HG02610 (cell line): ENCODE data around the gene DNAJC6.
A peak's percentile ranks its signal among the peaks of the same experiment; 100 is the strongest.

Source experiments
- ATAC-seq: cut with Tn5 transposase; IDR thresholded peaks from one replicate; pipeline ENCODE4 v1.9.1; 2021; ENCODE audit warnings: mild to moderate bottlenecking, moderate library complexity; ENCODE audit not compliant: unreplicated experiment

Gene DNAJC6

DNA sequence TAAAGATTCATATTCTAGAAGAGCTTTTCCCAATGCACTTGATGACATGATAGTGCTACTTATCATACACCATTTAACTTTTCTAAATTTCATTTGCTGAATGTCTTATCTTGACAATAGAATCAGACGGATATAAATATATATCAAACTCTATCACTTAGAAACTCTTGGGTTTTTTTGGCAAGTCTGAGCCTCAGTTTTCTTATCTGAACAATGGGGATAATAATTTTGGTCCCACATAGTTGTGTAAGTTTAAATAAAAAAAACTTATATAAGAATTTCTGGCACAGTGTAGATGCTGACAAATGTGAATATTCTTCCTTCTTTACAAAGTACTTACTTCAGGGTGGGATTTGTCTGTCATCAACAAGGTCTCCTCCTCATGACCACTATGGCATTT is 89.7 kb downstream of the DNAJC6 start:
- no peak for ATAC-seq

DNA sequence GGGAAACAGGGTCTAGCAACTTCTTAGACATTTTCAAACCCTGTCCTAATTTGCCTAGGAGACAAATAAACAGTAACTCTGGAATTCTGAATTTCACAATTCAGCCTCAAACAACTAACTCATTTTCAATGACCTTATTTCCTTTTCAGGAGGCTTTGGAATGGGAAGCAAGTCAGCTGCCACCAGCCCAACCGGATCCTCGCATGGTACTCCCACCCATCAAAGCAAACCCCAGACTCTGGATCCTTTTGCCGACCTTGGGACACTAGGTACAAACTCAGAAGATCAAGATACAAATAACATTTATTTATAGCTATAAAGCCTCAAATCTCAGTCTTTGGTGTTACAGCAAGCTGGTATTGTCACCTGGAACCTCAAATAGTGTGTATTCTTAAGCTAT is 92.3 kb downstream of the DNAJC6 start:
- no peak for ATAC-seq

DNA sequence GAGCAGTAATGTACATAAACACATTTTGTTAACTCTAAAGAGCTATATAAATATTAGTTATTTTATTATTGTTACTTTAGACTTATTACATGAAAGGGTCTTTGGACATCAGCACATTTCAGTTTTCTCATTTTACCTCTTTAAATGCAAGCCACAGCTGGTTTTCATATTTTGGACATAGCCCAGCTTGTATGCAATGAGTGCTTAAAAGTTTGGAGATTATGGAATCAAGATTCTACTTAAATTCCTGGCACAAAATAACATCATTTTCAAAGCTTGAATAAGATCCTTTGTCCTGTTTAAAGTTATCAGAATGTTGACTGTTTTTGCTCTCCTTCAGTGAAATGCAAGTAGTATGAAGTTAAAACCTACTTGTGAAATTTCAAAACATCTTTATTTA is 95.6 kb downstream of the DNAJC6 start:
- no peak for ATAC-seq

DNA sequence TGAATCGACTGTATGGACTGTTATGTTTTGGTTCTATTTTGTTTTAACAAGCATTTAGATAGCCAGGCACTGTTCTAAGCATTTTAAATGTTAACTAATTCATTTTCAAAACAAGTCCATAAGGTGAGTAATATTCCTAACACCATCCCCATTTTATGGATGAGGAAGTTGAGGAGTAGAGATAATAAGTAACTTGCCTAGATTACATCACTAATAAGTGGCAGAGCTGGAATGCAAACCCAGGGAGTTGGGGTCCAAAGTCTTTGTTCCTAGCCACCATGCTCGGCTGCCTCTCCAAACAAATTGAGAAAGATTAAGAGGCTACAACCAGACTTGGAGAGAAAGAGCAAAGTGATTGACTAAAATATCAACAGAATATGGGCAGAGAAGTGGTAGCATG is 98.5 kb downstream of the DNAJC6 start:
- no peak for ATAC-seq

DNA sequence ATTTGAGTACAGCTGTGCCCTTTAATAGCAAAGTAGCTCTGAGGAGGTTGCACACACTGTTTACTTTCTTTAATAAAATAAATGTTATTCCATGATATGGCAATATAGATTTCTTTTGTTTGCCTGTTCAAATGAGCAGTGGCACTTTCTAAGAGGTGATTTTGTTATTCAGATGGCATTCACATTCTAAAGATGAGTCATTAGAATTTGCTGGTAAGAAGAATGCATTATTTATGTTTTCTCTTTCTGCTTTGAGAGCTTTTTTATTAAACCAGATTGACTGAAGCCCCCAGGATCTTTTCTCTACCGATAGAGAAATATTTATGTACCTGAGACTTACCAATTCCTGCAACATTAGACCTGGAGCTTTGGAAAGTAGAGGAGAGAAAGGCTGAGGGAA is 100.0 kb downstream of the DNAJC6 start:
- ATAC-seq, result no peak

DNA sequence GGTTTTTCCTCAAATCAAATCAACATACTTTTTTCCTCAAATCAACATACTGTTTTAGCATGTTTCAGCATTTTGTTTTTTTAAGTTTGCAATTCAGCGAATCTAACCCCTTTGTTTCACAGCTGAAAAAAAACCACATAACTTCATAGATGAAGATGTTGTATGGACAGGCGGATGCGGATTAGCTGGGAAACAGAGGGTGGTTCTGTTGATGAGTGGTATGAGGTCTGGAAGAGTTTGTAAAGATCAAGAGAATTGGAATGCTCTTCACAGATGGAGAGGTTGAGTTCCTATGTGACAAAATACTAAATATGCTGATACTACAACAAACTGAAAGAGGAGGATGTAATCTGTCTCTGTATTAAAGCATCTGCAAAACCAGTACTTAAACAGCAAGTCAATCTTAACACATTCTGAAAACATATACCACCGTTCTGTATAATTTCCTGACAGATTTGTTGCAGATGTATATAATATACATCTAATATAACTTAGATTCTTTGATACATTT is 100.5 kb downstream of the DNAJC6 start:
- ATAC-seq, result no peak

DNA sequence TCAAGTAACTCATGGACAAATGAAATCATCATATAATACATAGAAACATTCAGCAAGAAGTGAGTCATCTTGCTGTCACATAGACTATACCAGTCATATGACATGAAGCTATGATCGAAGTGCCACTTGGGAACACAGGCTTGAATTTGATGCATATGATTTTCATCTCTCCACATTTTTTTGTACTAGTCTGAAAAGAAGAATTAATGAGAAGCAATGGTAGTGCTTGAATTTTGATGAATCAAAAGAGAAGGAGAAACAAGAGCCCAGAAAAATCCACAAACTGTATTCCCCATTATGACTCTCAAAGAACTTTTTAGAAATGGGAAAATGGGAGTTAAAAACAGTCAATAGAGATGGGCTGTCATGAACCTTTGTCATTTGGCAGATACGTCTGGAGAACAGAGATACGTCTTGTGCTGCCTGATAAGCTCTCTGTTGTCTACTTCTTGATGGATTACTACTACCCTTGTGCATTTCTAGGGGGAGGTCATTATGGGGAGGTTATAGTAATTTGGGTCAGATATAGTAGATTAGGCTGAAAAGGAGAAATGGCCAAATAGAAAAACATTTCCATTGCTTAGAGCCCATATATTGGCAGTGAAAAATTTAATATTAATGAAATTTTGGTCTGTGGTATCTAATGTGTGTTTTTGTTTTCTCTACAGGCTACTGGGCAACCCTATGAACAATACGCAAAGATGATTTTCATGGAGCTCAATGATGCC is 103.1 kb downstream of the DNAJC6 start:
- no peak for ATAC-seq

DNA sequence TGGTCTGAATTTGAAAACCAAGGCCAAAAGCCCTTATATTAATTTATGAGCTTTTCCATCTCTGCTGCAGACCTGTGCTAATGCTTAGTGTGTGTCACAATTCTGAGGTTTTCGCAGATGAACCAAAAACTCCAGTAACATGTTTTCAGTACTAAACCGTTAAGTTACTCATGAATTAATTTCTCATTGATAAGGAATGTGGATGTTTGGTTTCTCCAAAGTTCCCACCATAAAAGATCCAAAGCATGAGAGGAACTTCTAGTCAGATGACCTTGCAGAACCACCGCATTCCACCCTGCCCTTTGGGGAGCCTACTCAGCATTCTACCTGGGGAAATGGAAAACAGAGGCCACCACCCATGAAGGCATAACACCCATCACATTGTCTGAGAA is 103.6 kb downstream of the DNAJC6 start:
- no peak for ATAC-seq

DNA sequence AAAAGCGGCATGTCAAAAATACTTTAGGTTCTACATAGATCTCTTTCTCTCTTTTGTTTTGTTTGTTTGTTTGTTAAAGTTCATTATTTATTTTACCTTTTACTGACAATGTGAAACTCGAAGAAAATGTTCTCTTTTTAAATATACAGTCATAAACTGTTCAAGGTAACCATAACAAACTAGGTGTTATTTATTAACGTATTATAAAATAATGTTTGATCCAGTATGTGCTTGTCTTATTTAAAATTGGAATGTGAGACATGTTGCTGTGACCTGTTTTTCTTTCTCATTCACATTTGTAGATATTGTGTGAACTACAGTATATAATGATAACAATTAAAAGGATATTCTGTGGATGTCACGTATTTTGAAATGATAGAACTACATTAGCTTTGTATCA is 105.2 kb downstream of the DNAJC6 start:
- no peak for ATAC-seq

DNA sequence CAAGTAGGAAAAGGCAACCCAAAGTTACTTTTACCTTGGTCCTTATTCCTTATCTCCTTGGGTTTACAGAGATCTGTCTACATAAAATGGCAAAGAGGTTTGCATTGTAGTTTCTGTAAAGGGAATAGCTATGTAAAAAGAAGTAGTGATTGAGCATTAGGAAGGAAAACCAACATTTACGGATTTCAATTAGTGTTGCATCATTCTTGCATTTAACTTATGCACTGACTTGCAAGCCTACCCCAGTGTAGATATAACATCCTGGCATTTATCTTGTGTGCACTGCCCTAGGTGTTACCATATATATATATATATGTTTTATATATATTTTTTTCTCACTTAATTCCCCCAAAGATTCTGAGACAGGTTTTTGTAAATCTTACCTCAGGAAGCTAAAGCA is 107.4 kb downstream of the DNAJC6 start:
- ATAC-seq, result no peak

DNA sequence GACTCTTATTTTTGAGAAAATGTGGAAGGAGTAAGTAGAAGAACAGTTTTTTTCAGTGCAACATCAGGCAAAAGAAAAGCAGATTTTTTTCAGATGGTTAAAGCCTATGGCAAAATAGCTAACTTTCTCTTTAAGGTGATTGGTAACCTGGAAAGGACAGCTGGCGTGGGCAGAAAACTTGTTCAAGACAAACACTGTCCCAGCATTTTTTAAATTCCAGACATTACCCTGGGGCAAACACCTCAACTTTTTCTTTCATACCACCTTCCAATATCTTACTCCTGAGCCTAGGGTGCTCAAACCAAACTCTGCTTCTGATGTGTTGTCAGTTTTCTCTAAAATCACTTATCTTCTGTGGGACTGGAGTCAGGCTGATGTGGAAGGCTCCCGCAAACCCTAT is 108.4 kb downstream of the DNAJC6 start:
- no peak for ATAC-seq

DNA sequence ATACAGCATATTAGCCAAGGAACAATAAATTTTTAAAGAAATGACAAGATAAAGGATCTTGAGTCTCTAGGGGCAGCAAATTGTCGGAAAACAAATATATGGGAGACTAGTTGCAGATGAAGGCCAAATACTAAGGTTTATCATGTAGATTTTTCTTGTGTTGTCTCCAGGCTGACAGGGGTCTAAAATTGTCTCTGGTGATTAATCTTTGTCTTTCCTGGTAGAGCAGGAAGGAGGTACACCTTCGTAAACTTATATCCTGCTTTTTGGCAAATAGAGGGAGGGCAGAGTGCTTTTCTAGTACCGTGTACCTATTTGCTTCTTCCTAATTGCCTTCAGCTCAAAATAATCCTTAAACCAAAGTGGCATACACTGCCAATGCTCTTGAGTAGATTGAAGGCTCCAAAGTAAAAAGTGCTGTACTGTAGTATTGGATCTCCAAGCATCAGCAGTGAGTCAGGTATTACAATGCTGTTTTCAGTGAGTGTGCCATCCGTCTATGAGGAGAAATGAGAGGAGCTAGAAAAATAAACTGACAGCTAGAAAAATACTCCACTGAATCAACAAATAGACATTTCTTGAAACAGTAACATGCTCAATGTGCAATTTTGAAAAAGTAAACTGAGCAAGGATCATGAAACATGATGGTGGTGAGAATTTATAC is 109.3 kb downstream of the DNAJC6 start:
- no peak for ATAC-seq

DNA sequence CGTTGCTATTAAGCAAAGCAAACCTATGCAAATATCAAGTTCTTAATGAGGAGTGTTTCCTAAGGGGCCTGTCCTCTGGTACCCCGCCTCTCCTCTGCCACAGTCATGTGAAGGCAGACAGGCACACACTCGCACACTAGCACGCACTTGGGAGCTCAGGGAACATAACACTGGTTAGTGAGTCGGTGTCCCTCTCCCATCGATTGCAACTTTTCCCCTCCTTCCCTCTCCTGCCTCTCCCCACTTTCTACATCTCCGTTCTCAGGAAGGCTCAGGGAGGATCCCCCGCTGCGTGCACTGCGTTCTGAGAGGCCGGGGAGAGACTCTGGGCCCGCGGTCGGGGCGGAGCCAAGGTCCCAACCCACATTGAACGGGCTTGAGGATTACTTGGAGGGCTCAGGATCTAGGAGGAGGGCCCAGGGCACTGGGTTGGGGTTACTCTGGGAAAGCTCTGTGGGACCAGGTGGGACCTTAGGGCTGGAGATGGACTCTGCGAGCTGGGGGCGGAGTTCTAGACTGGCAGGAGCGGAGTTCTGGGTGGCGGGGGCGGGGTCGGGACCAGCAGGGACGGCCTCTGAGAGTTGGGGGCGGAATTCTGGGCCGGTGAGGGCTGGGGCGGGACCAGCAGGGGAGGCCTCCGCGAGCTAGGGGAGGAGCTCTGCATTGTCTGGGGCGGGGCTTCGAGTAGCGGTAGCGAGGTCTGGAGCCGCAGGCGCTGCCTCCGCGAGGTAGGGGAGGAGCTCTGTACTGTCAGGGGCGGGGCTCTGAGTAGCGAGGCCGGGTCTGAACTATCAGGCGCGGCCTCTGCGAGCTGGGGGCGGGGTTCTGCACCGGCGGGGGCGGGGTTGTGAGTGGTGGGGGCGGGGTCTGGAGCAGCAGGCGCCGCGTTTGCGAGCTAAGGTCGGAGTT is 110.6 kb downstream of the DNAJC6 start:
- ATAC-seq, result peak; percentile 96

DNA sequence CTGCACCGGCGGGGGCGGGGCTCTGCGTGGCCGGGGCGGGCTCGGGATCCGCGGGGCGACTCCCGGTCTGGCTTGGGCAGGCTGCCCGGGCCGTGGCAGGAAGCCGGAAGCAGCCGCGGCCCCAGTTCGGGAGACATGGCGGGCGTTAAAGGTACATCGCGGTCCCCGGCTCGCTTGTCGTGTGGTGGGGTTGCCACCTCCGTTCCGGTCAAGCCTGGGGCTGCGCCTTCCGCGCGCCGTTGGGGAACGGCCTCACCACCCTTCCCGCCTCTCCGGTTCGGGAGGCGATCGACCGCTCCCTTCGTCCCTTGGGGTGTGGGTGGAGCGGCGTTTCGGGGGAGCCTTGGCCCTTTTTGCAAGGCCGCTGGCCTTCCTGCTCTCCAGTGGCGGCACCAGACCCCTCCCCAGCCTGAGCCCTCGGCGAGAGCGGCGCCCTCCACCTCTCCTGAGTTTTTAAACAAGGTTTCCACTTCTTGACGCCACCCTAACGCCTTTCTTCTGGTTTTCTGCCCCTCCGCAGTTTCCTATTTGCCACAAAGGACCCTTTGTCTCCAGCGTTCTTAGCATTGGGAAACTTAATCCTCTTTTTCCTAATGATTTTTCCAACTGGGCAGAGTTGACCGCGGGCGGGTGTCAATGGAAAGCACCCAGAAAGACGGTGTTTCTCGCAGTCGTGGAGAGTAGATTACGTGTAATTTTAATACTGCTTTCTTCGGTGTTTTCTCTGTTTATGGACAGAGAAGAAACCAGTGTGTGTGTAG is 111.4 kb downstream of the DNAJC6 start, which contains the start of the genes LEPR and LEPROT:
LEPR (plus strand) TSS at position 79 of the 761 bp plus-strand sequence. CDS start 144,898 bp downstream, outside the sequence.
LEPROT (plus strand) TSS at position 79 of the 761 bp plus-strand sequence; CDS start at position 136, 57 bp downstream.
- peak; percentile 55 for ATAC-seq

DNA sequence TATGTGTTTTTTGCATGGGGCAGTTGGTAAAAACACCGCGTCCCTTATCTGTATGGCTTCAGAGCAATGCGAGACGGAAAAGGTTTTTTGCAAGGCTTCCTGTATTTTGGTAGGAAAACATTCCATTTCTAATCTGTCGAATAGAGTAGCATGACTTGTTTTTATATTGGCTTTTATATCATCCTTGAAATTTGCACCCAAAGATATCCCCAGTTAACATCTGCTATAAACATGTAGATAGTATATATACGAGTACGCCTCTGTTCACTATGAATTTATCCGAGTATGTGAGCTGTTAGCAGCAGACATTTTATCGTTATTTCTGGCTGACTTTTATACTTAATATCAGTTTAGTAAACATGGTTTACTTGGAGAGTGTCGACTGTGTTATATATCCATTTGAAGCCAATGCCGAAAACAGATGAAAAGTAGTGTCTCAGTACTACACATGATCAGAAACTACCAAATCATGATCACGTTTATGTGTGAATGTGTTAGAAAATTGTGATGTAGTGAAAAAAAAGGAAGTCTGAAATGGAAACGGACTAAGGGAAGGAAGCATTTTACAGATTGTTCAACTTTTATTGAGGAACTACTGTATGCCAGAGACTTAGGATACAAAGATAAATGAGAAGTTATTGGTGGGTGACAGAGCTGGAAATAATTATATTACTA is 112.1 kb downstream of the DNAJC6 start:
- ATAC-seq, result no peak

DNA sequence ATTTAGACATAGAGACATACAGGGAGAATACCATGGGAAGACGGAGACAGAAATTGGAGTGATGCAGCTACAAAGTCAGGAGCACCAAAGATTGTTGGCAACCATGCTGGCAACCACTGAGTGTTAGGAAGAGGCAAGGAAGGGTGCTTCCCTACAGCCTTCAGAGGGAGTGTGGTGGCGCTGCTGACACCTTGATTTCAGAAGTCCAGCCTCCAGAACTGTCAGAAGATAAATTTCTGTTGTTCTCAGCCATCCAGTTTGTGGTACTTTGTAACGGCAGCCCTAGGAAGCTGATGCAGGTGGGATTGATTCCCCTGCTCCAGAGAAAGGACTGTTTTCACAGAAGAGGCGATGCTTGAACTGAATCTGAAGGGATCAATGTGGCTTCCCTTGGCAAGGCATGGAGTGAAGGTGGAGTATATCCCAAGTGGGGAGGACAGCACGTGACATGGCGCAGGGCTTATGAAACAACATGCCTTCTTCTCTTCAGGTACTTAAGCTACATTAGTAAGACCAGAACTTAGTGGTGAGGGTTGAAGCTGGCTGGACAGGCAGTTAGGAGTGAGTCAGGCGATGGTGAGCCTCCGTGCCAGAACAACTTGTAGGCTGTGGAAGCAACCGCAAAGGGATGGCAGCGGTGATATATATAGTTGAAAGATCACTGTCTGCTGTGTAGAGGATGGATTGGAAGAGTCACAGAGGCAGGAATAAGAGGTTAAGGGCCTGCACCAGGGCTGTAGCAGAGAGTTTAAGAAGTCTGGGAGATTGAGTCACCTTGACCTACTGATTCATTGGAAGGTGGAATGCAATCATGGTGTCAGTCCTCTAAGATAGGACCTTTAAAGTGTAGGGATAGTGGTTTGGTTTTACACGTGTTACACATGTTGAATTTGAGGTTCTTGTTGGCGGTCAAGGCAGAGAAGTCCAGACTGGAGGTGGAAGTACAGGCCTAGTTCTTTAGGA is 113.2 kb downstream of the DNAJC6 start:
- no peak for ATAC-seq

DNA sequence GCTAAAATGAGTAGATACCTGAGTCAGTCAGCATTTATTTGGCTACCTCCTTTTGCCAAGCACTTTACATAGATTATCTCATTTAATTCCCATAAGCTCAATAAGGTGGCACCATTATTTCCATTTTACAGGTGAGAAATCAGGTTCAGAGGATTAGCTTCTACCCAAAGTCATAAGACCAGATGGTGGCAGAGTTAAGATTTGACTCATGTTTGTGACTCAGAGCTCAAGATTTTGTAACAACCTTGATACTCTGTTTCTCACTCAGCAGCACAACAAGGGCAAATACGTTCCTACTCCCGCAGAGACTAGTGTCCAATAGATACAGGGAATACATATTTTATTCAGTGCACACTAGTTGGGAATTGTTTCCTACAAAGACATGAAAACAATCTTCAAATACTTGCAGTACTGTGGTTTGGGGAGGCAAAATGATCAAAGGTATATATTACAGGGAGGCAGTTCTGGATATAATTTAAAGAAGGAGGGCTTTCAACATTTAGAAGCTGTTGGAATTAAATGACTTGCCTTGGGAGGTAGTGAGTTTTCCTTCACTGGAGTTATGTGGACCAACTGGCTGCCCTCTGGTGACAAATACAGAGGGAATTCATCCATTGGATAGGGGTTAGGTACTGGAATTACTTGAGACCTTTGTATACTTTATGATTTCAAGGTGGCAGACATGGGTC is 114.7 kb downstream of the DNAJC6 start:
- peak; percentile 12 for ATAC-seq

DNA sequence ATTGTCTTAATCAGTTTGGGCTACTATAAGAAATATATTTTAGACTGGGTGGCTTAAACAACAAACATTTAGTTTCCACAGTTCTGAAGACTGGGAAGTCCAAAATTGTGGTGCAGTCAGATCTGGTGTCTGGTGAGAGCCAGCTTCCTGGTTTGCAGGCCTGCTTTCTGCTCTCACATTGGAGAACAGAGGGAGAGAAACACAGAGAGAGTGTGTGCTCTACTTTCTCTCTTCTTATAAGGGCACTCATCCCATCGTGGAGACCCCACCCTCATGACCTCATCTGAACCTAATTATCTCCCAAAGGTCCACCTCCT is 115.2 kb downstream of the DNAJC6 start:
- ATAC-seq, result no peak
